ENCODE data around the gene VTI1A.

Gene VTI1A

DNA sequence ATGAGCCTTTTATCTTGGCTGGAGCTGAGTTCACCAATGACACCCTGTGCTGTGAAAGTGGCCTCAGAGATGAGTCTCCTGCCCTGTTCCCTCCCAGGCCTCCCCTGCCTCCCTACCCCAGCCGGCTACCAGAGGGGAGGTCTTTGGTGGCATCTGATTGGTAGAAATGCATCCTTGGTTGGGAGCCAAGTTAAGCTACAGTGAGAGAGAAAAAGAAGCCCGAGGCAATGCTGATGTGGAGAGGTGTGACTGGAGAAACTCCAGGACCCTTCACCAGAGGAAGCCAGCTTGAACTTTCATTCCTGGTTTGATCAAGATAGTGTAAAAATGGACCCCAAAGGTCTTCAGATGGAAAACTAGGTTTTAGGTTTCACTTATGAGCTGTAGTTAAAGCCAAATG is 311.9 kb downstream of the VTI1A start:
- DNase-seq (ENCODE audit: low spot score) = no peak

DNA sequence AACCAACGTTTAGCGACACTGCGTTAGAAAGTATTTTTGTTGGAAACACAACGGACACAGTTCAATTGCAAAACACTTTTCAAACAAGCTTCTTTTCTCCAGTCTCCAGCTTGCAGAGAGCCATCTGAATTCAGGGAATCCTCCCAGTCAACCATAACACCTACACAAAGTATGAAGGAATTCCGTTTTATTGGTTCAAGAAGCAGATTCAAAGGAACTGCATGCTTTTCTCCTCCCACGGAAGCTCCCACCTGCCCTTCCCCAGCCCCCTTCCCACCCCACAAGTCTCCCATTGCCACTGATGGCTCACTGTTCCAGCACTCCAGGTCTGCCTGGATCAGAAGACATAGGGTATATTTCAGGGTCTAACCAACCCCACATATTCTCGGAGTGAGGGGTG is 312.5 kb downstream of the VTI1A start:
- DNase-seq (ENCODE audit: low spot score) = no peak

DNA sequence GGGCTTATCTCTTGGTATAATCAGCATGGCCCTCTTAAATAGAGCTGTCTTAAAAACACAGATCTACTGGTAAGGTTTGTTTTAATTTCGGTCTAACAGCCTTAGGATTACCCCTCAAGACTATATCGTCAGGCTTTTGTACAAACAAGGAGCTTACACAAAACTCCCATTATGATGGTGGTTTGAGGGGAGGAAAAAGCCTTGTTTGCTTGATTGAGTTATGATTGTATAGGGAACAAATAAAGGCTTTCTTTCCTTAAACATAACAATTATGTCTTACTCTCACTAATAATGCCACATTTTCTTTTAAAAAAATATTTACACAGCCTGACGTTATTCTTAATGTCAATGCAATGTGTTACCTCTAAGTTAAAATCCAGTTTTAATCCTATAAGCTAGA is 314.2 kb downstream of the VTI1A start:
- peak; percentile 42 for DNase-seq (ENCODE audit: low spot score)

DNA sequence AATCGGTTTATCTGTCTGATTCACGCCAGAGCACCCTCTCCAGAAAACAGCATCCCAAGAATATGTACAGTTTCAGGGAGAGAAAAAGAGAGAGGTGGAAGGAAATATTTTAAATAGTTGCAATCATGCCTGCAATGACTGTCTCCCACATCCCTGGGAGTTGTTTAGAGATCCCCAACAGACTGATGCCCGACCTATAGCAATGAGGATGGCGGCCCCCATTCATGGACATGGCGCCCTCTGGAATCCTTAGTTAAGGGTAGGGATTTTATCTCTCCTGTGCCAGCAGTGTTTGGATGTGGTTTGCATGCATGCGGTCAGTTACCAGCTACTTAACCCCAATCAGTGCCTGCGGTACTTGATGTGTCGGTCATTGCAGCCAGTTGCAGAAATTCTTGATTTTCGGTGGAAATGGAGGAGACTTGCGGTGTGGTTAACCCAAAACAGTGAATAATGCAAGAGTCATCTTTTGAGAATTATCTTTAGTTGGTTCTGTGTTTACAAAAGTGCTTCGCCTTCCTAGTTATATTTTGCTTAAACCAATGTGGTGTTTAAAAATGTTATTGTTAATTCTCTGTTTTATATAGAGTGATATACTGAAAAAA is 317.0 kb downstream of the VTI1A start:
- DNase-seq (ENCODE audit: low spot score) = no peak

DNA sequence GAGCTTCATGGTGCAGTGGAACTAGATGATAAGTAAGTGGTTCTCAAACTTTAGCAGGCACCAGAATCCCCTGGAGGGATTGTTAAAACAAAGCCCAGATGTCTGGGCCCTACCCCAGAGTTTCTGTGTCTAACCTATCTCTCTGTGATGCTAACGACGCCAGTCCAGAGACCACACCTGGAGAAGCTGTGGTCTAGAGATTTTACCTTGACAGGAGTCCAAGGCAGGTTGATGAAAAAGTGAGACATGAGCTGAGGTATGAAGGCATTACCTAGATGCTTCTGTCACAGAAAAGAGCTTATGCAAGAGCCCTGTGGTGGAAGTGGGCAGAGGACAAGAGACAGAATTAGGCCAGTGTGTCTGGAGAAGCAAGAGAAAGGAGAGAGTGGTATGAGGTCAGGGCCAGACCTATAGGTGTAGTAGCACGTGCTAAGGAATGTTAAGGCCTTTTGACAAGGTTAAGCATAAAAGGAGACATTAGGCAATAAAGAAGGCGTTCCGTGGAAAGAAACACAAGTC is 318.8 kb downstream of the VTI1A start:
- DNase-seq (ENCODE audit: low spot score) = no peak

DNA sequence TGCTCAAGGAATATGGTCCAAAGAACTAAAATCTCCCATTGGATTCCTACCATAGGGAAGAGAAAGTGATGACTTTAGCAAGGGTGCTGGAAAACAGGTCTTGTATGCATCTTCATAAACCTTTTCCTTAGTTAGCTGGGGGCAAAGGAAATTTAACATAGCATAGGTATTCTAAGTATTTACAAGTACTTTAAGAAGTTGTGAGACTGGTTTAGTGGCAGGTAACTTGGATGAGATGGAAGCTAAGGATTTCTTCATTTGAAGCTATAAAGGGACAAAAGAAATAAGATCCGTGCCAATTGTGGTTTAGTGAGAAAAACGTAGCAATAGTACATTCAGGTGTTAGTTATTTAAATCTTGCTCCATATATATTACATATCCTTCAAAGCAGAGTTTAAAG is 319.6 kb downstream of the VTI1A start:
- no peak for DNase-seq (ENCODE audit: low spot score)

DNA sequence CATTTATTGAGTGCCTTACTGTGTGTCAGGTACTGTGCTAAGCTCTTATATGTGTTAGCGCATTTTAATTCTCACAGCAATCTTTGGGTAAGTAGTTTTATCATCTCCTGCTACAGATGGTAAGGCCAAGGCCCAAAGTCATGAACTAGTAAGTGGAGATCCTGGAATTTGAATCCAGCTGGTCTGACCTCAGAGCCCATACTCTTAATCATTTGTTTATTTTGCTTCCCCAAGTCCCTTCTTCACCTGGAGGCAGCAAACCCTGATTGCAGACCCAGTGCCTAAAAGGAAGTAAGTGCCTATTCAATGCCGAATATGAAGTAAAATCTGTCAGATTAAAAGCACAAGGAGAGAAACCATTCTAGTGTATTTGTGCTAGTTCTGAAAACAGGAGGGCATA is 320.1 kb downstream of the VTI1A start:
- DNase-seq (ENCODE audit: low spot score) = no peak

DNA sequence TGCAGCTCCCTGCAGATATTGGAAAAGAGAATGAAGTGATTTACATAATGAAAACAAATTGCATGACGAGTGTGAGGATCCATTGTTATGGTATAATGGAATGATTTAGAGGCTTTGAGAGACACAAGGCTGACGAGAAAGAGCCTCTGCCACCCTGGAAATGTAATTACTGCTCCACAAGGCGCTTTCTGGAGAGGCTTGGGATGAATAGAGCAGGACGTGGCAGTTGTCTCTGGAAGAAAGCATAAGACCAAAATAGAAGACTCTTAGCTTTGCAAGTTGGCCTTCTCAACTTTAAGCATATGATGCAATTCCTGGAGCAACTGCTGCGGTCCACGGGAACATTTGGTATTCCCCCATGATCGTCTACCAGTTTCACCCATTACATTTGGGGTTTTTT is 321.1 kb downstream of the VTI1A start:
- DNase-seq (ENCODE audit: low spot score) = no peak

DNA sequence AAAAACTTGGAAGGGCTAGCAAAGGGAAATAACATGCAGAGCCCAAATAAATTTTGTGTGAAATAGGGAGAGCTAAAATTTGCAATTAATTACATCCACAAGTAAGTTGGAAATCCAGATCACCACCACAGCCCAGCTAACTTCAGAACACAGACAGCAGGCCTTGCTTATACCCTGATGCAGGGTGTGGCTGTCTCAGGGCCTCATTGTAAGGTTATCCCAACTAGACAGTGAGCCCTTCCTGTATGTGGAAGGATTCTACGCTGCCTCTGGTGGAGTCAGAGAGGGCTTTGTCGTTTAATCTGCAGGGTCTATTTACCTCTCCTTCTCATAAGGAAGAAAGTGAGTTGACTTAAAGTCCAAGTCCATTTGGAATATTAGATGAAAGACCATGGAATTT is 322.1 kb downstream of the VTI1A start:
- no peak for DNase-seq (ENCODE audit: low spot score)

DNA sequence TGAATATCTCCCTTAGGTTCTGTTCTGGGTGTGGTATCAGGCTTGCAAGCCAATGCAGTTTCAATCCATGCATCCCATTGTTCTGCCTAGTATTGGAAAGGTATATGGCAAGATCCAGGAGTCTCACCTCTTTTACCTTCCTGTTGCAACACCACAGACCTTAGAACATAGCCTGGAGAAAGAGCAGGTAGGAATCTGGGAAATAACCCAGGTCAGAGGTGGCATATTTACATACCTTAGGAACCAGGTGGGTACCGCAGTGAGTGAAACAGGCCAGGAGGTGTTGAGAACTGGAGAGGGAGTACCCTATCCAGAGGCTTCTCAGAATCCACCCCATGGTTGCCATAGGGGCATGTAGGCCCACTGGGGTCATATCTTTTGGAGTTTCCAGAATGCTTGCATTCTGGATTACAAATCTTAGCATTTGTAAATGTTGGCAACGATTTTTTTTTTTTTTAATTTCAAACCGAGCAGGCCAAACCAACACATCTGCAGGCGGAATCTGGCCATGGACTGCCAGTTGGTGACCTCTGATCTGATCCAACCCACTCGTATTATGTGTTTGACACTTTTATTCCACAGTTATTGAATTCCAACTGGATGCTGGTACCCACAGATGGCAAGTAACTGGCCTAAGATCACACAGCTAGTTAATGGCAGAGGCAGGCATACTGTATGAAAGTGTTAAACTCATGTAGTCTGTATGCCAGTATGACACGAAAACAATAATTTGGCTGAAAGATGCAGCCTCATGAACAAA is 322.8 kb downstream of the VTI1A start:
- no peak for DNase-seq (ENCODE audit: low spot score)

DNA sequence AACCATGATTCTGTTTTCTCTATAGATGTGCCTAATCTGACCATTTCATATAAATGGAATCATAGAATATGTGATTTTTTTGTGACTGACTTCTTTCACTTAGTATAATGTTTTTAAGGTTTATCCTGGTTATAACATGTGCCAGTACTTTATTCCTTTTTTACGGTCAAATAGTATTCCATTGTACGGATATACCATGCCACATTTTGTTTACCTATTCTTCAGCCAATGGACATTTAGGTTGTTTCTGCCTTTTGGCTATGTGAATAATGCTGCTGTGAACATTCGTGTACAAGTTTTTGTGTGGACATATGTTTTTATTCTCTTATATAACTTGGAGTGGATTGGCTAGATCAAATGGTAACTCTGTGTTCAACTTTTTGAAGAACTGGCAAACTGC is 324.7 kb downstream of the VTI1A start:
- DNase-seq (ENCODE audit: low spot score) = no peak

DNA sequence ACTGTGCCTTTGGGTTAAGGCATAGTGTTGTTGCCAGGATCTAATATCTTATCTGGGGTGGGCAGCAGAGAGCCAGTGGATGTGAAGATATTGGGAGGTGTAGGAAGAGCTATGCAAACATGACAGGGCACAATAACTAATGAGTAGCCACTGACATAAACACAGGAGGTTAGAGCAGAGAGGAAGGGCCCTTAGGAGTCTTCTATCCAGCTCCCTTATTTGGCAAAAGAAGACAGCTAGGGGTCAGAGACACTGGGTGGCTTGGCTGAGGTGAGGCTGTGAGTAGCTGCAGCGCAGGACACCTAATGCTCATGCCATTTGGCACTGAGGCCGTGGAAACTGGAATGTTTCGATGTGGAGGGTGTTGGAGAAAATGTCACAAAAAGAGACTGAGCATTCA is 326.8 kb downstream of the VTI1A start:
- DNase-seq (ENCODE audit: low spot score) = no peak

DNA sequence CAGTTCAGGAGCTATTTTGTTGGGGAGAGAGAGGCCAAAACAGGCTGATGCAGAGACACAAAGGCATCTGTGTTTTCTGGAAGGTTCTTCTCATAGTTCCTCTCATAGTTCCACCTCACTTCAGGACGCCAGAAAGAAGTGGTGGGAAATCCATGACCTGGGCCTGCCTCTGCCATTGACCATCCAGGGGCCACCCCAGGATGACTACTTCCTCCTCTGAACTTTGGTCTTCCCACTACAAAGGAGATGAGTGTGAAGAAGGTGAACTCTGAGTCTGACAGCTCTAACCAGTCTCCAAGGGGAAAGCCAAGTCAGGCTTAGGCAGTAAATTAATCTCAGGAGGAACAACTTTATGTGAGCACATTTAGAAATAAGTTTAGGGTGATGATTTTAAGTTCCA is 327.2 kb downstream of the VTI1A start:
- no peak for DNase-seq (ENCODE audit: low spot score)

DNA sequence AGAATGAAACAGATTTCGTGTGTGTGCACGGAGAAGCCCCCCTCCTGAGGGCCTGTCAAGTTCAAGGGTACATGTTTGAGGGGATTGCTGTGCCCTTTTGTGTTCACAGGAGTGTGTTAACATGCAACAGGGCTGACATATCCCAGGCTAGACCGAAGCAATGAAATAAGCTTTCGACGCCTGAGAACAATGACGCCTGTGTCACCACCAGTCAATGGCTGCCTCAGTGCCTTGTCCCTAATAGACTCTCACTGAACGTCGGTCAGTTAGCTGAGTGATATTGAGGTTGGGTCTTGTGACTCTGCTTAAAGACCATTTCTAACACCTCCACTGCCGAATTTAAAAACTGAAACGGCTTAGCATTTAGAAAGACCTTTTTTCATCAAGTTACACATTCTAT is 327.8 kb downstream of the VTI1A start:
- DNase-seq (ENCODE audit: low spot score) = no peak

DNA sequence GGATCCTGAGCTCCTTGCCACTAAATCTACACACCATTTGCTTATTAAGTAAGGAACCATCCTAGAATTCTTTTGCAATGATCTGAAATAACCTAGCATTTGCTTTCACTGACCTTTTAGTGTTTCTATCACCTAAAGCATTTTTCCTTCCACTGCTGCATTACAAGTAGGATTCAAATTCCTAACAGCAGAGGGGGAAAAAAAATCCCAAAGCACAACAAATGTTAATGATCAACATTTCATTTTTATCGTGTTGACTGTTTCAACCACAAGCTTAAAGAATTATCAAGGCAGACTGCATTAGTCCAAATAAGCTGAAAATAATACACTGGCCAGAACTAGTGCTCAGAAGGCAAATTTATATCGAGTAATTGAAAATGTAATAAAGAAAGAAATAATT is 328.4 kb downstream of the VTI1A start:
- DNase-seq (ENCODE audit: low spot score) = no peak

DNA sequence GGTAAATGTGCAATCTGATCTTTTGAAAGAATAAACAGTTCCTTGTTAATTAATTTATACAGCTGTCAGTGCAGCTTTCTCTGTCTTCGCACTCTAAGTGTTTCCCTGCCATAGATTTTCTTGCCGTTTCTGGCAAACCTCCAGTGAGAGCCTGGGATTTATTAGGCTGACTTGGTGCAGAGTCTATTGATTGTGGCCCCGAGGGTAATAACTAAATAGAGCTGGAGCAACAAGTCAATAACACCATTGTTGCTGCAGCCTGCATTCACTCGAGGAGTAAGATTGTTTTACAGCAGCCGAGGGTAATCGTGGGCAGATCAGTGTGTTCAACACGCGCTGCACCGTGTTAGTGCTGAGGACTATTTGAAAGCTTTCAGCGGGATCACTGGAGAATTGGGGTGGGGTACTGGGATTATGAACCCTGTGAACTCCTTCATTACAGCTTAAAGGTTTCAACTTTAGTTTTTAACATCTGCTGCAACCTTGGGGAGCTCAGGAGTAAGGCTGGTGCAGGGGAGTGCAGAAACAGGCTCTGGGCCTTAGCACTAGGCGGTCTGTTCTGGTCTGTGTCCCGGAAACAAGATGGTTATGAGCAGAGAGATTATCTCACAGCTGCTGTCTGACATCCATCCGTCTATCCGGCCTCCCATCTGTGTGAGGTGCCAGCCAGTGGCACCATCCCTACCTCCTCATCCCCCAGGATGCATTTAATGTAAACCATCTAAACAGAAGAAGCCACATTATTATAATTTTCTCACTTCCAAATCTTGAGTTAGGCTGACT is 329.1 kb downstream of the VTI1A start:
- DNase-seq (ENCODE audit: low spot score) = peak; percentile 66

DNA sequence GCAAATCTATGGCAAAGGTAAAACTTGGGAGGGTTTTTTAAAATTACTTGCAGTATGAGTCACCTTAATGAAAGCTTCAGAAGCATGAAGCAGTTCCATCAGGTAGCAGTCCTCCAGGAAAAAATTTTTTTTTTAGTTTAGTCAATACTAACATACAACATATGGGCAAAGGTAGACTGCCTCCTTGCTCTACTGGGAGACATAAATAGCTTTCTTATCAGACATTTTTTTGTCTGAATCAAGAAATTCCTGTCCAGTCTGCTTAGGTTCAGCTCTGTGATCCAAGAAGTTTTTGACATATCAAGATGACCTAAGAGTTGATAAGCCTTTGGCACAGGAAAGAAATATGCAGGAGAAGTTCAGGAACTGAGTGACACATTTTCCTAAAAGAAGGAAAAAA is 331.6 kb downstream of the VTI1A start:
- no peak for DNase-seq (ENCODE audit: low spot score)

DNA sequence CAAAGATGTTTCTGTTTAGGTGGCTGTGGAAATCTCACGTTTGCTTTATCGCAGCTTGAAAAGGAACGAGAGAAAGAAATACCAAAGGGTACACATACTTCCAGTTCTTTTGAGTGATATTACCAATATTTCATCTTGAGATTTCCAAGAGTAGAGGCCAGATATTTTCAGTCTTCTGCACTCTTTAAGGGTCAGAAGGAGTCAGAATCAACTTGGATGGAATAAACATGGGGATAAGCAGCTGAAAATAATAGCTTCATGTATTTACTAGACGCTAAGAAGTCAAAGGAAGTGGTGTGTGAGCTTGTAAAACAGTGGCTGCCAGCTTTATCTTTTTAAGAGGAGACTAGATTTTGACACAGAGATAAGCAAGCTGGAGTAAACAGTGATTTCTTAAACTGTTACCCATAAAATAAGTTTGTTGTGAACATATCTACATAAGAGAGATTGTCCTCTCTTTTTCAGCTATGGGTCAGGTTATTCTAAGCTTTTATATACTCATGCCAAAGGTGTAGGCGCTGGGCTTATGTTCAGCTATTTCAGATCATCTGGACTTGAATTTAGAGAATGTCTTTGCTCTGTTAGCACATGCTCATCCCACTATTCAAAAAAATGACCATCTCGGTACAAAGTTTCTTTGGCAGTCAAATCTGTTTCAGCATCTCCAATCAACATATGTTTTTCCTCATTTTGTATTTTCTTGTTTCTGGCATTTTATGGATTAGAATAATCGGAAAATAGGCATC is 332.2 kb downstream of the VTI1A start:
- DNase-seq (ENCODE audit: low spot score) = no peak

DNA sequence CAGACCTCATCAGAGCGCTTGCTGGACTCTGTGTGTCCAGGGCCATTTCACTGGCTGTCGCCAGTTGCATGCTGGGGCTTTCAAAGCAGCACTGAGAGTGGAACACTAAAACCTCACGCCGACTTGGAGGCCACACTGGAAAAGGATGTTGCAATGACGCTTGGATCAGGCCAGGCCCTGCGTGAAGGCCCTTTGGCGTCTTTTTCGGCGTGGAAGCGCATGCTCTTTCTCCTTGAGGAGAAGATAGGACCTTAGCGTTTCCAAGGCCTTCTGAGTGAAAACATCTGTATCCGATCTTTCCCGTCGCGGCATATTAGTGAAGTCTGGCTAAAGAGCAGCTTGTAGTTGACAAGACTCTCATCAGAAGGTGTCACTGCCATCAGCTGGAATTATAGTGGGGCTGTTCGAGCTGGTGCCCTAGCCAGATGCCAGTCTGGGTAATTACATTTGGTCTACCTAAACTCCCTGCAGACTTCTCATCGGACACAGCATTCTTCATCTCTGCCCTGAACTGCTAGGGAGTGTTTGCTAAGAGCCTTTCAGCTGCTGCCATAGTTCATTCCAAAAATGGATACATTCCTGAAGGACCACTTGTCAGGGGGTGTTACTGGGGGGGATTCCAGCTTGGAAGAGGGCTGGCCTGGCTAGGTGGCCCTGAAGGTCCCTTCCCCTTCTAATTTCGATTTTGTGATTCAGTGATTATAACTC is 335.3 kb downstream of the VTI1A start:
- no peak for DNase-seq (ENCODE audit: low spot score)

DNA sequence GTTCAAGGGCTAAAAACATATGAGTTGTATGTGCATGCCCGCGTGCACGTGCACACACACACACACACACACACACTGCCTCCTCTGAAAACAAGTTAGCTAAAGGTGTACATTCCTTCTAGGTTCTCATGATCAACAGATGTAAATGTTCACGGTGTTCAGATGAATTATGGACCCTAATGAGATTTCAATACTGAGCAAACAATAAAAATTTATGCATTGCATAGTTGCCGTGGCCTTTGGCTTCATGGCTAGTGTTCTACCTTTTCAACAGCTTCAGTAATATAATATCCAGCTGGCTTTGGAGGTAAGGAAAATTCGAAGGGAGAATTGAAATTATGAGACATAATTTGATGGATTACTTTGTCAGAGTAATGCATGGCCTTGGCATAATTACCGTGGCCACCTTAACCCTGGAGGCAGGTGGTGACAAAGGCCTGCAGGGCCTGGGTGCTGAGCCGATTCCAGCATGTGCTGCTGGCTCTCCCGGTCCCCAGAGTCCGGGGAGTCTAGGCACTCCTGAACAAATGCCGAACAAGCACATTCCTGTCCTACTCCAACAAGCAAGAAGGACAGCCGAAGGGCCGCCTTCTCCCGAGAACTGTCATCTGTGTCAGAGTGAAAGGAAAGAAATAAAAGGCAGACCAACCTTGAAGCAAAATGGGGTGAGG is 336.5 kb downstream of the VTI1A start:
- DNase-seq (ENCODE audit: low spot score) = no peak

DNA sequence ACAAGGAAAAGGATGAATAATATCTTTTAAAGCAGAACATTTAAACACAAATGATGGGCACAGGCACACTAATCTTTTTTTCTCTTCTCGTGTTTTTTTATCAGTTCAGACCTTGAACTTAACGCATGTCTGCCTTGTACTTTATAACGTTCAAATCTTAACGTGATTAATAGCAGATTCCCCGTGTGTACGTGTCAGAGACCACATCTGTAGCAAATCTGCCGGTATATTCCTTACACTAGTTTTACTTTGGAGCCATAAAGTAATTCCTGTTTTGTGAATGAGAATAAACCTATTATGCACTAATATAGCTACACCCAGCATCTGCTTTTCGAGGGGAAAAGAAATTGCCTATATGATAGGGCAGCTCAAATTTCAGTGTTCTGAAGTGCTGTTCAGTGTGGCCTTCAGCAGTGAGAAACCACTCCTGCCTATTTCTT is 337.0 kb downstream of the VTI1A start:
- no peak for DNase-seq (ENCODE audit: low spot score)

All from COLO829 (cell line).